ENCODE measurements around the gene MAGI1.

DNA sequence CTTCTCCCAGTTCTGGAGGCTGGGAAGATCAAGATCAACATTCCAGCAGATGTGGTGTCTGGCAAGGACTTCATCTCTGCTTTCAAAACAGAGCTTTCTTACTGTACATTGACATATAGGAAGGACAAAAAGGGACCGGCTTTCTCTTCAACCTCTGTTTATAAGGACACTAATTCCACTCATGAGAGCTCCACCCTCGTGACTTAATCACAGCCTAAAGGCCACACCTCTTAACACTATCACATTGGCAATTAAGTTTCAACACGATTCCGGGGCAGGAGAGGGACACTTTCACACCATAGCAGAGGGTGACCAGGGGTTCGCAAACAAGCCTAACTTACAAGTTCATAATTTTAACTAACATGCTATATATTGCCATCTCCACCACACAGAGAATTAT lies 231.5 kb downstream of the MAGI1 start:
- TF ChIP-seq POLR2A (IDR thresholded peaks at IDR 0.05; ENCODE audit: borderline replicate concordance, extremely low read depth, insufficient read depth, insufficient read length) (no peak), SP1 (IDR thresholded peaks at IDR 0.05; ENCODE audit: low read depth) (no peak), YY1 (IDR thresholded peaks at IDR 0.05; ENCODE audit: extremely low read depth, insufficient replicate concordance, low read depth, low read length) (no peak), SIN3A (IDR thresholded peaks at IDR 0.05; ENCODE audit: low read depth) (no peak), EZH2 (IDR thresholded peaks at IDR 0.05) (no peak), EZH2phosphoT487 (IDR thresholded peaks at IDR 0.05; ENCODE audit: borderline replicate concordance) (no peak), CBX3 (IDR thresholded peaks at IDR 0.05; ENCODE audit: low read depth) (no peak)
- TF ChIP-seq, protein P1, sequence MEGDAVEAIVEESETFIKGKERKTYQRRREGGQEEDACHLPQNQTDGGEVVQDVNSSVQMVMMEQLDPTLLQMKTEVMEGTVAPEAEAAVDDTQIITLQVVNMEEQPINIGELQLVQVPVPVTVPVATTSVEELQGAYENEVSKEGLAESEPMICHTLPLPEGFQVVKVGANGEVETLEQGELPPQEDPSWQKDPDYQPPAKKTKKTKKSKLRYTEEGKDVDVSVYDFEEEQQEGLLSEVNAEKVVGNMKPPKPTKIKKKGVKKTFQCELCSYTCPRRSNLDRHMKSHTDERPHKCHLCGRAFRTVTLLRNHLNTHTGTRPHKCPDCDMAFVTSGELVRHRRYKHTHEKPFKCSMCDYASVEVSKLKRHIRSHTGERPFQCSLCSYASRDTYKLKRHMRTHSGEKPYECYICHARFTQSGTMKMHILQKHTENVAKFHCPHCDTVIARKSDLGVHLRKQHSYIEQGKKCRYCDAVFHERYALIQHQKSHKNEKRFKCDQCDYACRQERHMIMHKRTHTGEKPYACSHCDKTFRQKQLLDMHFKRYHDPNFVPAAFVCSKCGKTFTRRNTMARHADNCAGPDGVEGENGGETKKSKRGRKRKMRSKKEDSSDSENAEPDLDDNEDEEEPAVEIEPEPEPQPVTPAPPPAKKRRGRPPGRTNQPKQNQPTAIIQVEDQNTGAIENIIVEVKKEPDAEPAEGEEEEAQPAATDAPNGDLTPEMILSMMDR (IDR thresholded peaks at IDR 0.05 in 2 of 3, conservative IDR thresholded peaks at IDR 0.05 in 1 of 3; ENCODE audit: borderline replicate concordance in 1 of 3, insufficient read depth in 1 of 3, low read depth in 2 of 3, low read length in 2 of 3) = no peak
- TF ChIP-seq, protein P2, sequence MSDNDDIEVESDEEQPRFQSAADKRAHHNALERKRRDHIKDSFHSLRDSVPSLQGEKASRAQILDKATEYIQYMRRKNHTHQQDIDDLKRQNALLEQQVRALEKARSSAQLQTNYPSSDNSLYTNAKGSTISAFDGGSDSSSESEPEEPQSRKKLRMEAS (IDR thresholded peaks at IDR 0.05) = no peak
